AG09319 (cell line): ENCODE measurements around the gene USE1.

Experiments used
- DNase-seq: peaks from one replicate; pipeline ENCODE4 v3.0.0-alpha.2; 2010; ENCODE audit warnings: low read depth; ENCODE audit errors: extremely low read depth
- CTCF ChIP-seq: IDR thresholded peaks from 2 replicates; pipeline ENCODE4 v1.5.1; 2011; ENCODE audit warnings: low read depth, mild to moderate bottlenecking, inconsistent platforms, low read length, moderate library complexity

USE1 gene

DNA sequence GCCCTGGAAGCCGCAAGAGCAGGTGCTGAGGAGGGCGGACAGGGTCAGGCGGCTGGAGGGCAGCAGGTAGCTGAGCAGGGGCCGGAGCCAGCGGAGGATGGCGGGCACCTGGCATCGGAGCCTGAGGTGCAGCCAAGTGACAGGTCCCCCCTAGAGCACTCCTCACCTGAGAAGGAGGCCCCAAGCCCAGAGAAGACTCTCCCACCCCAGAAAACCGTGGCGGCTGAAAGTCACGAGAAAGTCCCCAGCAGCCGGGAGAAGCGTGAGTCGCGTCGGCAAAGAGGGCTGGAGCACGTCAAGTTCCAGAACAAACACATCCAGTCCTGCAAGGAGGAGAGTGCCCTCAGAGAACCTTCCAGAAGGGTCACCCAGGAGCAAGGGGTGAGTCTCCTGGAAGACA lies 20.5 kb upstream of the USE1 start:
- no peak for TF ChIP-seq CTCF
- no peak for DNase-seq

DNA sequence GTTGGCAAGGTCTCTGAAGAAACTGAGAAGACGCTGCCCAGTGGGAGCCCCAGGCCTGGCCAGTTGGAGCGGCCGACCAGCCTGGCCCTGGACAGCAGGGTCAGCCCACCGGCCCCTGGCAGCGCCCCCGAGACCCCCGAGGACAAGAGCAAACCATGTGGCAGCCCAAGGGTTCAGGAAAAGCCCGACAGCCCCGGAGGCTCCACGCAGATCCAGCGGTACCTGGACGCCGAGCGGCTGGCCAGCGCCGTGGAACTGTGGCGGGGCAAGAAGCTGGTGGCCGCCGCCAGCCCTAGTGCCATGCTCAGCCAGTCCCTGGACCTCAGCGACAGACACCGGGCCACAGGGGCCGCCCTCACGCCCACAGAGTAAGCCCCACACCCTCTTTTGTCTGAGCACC lies 20.1 kb upstream of the USE1 start:
- DNase-seq = no peak

GRCh38 chr19:17196610-17197009 lies 18.5 kb upstream of the USE1 start:
- no peak for DNase-seq
- TF ChIP-seq CTCF = no peak

More for the DNA sequence above, 20.1 kb upstream of the USE1 start:
- TF ChIP-seq CTCF = no peak

DNA sequence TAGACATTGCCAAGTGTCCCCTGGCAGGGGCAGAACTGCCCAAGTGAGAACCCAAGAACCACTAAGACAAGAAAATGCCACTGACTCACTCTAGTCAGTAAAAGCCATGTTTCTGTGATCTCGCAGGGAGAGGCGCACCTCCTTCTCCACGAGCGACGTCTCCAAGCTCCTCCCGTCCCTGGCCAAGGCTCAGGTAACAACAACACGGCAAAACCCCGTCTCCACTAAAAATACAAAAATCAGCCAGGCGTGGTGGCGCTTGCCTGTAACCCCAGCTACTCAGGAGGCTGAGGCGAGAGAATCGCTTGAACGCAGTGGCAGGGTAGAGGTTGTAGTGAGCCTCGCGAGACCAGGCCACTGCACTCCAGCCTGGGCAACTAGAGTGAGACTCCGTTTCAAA lies 17.5 kb upstream of the USE1 start:
- DNase-seq = no peak
- no peak for TF ChIP-seq CTCF

- no peak for DNase-seq
- TF ChIP-seq CTCF = no peak
Observed at GRCh38 chr19:17200408-17201079, 14.6 kb upstream of the USE1 start.

DNA sequence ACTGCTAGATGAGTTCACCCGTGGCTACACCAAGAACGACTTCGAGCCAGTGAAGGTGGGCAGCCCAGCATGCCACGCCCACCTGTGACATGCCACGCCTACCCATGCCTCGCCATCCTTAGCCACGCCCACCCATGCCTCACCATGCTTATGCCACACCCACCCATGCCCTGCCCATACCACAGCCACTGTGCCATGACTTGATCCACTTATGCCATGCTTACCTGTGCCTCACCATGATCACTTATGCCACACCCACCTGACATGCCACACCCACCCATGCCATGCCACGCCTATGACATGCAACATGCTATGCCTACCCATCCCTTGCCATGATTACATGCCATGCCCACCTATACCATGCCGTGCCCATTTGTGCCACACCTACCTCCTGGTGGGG lies 12.9 kb upstream of the USE1 start:
- TF ChIP-seq CTCF = no peak
- no peak for DNase-seq

DNA sequence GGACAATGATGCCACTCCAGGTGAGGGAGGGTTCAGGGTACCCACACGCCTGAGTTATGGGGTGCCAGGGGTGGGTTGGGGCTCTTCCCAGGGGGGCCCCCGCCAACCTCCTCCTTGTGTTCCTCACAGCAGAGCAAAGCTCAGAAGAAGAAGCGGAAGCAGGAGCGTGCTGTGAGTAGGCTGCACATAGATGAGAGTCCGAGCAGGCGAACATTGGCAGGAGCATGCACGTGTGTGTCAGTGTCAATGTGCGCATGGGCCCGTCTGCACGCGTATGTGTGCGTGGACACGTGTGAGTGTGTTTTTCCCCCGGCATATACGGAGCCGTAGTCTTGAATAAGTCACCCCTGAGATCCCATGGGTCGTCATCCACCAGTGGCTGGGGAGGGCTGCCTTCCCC lies 12.4 kb upstream of the USE1 start:
- no peak for DNase-seq
- no peak for TF ChIP-seq CTCF
